ENCODE results near the gene CYFIP1. TPM values are rescaled to one million over a fixed set of nuclear protein-coding genes. Genes with fewer than 3 reads are reported as not detected.

Gene CYFIP1
- 1 to 10 TPM; 6.4 to 9.2 (median 8.8) TPM for total RNA-seq
- total RNA-seq (2013), result 10.2 TPM

GRCh38 chr15:22980189-22981050 is at the start of gene CYFIP1:
Gene CYFIP1 (minus strand): TSS chr15:22980368. CDS start chr15:22947285, 33,083 bp downstream.
- peaks cover 16% of the 10 kb centered on the region in 2 donors for H3K27me3 Mint-ChIP-seq (ENCODE audit: low read depth in 2 of 2)
- Histone ChIP-seq H3K4me3 (ENCODE audit: low read length) (peak within 1 kb of the TSS; percentile 47), H3K9me3 (ENCODE audit: control insufficient read depth, insufficient read depth, low read length) (no peaks in the 10 kb centered on the region), H3K27ac (ENCODE audit: low read length) (no peak within 1 kb of the TSS), H3K27me3 (ENCODE audit: control insufficient read depth, insufficient read depth, low read length) (peaks cover 10% of the 10 kb centered on the region), H3K36me3 (ENCODE audit: control insufficient read depth, insufficient read depth, low read length) (no peaks in the 10 kb centered on the region), H3K4me1 (ENCODE audit: control insufficient read depth, insufficient read depth, low read length) (peaks cover 17% of the 10 kb centered on the region)
- H3K4me3 Mint-ChIP-seq, result peak within 1 kb of the TSS; percentile 94
- no peaks in the 10 kb centered on the region for H3K9me3 Mint-ChIP-seq
- H3K4me1 Mint-ChIP-seq, result peaks cover 15% of the 10 kb centered on the region in 2 donors
- H3K36me3 Mint-ChIP-seq, result no peaks in the 10 kb centered on the region
- H3K27ac Mint-ChIP-seq, result peak within 1 kb of the TSS in 1 of 2 donors; percentile 77
- DNase-seq (peak in 1 of 2 donors; percentile 20), ATAC-seq (peak; percentile 35 to 49 (median 43))
- intact Hi-C loops (cut with micrococcal nuclease), result no loop called here
- WGBS (ENCODE audit: insufficient coverage), result 1% methylated on average over 93 of the region's 93 CpGs
- no peak for TF ChIP-seq CTCF (IDR thresholded peaks at IDR 0.05)

GRCh38 chr15:23026218-23026617 is 46.0 kb upstream of the CYFIP1 start:
- H3K9me3 Mint-ChIP-seq, result no peaks in the 10 kb centered on the region
- H3K36me3 Mint-ChIP-seq, result peaks cover 14% of the 10 kb centered on the region
- H3K4me3 ChIP-seq (ENCODE audit: low read length), result no peak overlapping the region
- H3K9me3 ChIP-seq (ENCODE audit: control insufficient read depth, insufficient read depth, low read length), result no peaks in the 10 kb centered on the region
- TF ChIP-seq CTCF (IDR thresholded peaks at IDR 0.05), result no peak
- no peaks in the 10 kb centered on the region for H3K27me3 ChIP-seq (ENCODE audit: control insufficient read depth, insufficient read depth, low read length)
- intact Hi-C loops (cut with micrococcal nuclease), result no loop called here
- WGBS (ENCODE audit: insufficient coverage), result no CpG with 5 or more reads among the region's 1 CpG
- no peak for ATAC-seq
- peaks cover 66% of the 10 kb centered on the region for H3K36me3 ChIP-seq (ENCODE audit: control insufficient read depth, insufficient read depth, low read length)
- no peaks in the 10 kb centered on the region for H3K4me1 Mint-ChIP-seq
- no peaks in the 10 kb centered on the region for H3K4me1 ChIP-seq (ENCODE audit: control insufficient read depth, insufficient read depth, low read length)
- no peaks in the 10 kb centered on the region for H3K27me3 Mint-ChIP-seq (ENCODE audit: low read depth in 2 of 2)
- no peak overlapping the region for H3K27ac Mint-ChIP-seq
- no peak overlapping the region for H3K27ac ChIP-seq (ENCODE audit: low read length)
- H3K4me3 Mint-ChIP-seq, result no peak overlapping the region
- DNase-seq, result no peak

- no peak overlapping the region for H3K27ac Mint-ChIP-seq
- DNase-seq (no peak), ATAC-seq (no peak)
- H3K4me3 Mint-ChIP-seq, result no peak overlapping the region
- peaks cover 60% of the 10 kb centered on the region for H3K36me3 ChIP-seq (ENCODE audit: control insufficient read depth, insufficient read depth, low read length)
- intact Hi-C loops (cut with micrococcal nuclease), result no loop called here
- no peaks in the 10 kb centered on the region for H3K9me3 Mint-ChIP-seq
- no peak overlapping the region for H3K27ac ChIP-seq (ENCODE audit: low read length)
- TF ChIP-seq CTCF (IDR thresholded peaks at IDR 0.05), result no peak
- no peaks in the 10 kb centered on the region for H3K4me1 ChIP-seq (ENCODE audit: control insufficient read depth, insufficient read depth, low read length)
- H3K36me3 Mint-ChIP-seq, result peaks cover 14% of the 10 kb centered on the region
- no peak overlapping the region for H3K4me3 ChIP-seq (ENCODE audit: low read length)
- H3K9me3 ChIP-seq (ENCODE audit: control insufficient read depth, insufficient read depth, low read length), result no peaks in the 10 kb centered on the region
- H3K27me3 Mint-ChIP-seq (ENCODE audit: low read depth in 2 of 2), result no peaks in the 10 kb centered on the region
- no peaks in the 10 kb centered on the region for H3K4me1 Mint-ChIP-seq
- no peaks in the 10 kb centered on the region for H3K27me3 ChIP-seq (ENCODE audit: control insufficient read depth, insufficient read depth, low read length)
- 100% methylated on average over 1 of the region's 2 CpGs for WGBS (ENCODE audit: insufficient coverage)
These were observed 42.0 kb upstream of the CYFIP1 start for GRCh38 chr15:23022156-23022555.

Data from natural killer cell (primary cell).